AG04449 (cell line): ENCODE data around the gene PLA2G2A.
"Not testable (repeated sequence)": the region's sequence is repeated elsewhere in the genome, so short reads cannot be mapped to it uniquely, and the experiment has no call there.

Experiments used
- CTCF ChIA-PET: fragments of 350-600 bp; formaldehyde crosslinking; extraction: SDS; loops from one replicate; lab custom pipeline; 2021; ENCODE audit warnings: antibody characterized with exemption; lab: Yijun Ruan, JAX
- POLR2A ChIA-PET: fragments of 400-600, 350-600 bp; formaldehyde crosslinking; extraction: SDS; loops from one replicate; lab custom pipeline; 2020; ENCODE audit warnings: antibody characterized with exemption, inconsistent platforms; lab: Yijun Ruan, JAX
- DNase-seq: peaks from one replicate; pipeline ENCODE4 v3.0.0-alpha.2; 2010; ENCODE audit warnings: low read depth, low spot score
- H3K4me3 ChIP-seq: 2 replicates; pipeline ENCODE4 v1.5.1; 2011; ENCODE audit warnings: low read depth, mild to moderate bottlenecking, control low read depth, low read length
- TF ChIP-seq, protein P1 (sequence below): IDR thresholded peaks from one replicate; pipeline ENCODE4 v1.5.1; 2011; ENCODE audit warnings: mild to moderate bottlenecking, moderate library complexity, low read length, control low read depth, inconsistent platforms; ENCODE audit not compliant: insufficient read depth; ENCODE audit errors: missing control alignments

The PLA2G2A gene

DNA sequence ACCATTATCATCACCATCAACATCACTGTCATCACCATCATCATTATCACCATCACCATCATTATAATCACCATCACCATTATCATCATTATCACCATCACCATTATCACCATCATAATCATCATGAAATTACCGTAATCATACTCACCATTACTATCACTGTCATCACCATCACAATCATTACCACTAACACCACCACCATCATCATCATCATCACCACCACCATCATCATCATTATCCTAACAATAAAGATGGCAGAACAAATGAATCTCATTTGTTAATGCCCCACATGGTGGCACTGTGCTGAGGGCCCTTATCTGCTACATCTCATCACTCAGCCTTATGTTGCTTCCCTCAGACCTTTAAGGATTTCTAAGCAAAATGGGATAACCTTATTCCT lies 46.6 kb downstream of the PLA2G2A start:
- TF ChIP-seq, protein P1, sequence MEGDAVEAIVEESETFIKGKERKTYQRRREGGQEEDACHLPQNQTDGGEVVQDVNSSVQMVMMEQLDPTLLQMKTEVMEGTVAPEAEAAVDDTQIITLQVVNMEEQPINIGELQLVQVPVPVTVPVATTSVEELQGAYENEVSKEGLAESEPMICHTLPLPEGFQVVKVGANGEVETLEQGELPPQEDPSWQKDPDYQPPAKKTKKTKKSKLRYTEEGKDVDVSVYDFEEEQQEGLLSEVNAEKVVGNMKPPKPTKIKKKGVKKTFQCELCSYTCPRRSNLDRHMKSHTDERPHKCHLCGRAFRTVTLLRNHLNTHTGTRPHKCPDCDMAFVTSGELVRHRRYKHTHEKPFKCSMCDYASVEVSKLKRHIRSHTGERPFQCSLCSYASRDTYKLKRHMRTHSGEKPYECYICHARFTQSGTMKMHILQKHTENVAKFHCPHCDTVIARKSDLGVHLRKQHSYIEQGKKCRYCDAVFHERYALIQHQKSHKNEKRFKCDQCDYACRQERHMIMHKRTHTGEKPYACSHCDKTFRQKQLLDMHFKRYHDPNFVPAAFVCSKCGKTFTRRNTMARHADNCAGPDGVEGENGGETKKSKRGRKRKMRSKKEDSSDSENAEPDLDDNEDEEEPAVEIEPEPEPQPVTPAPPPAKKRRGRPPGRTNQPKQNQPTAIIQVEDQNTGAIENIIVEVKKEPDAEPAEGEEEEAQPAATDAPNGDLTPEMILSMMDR = no peak
- ChIA-PET CTCF (interaction anchor here (1.5 to 3.6 kb wide), 2 partner anchors 14 to 219 kb away, joined by 3 to 17 read pairs; no protein-coding TSS in a partner anchor), POLR2A (no interaction called here)
- no peak for DNase-seq
- no peak overlapping the region for H3K4me3 ChIP-seq

DNA sequence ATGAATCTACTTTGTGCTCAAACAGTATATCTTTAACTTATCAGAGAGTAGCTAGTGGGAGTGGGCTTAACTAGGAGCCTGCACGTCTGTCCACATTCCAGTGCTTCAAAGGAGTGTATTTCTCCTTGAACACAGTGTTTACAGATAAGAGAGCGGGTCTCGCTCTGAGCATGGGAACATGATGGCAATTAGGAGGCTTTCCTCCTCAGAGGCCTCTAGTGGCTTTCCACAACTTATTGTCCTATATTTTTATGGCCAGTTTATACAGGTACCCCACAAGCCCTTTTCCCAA lies 52.3 kb downstream of the PLA2G2A start:
- DNase-seq, H3K4me3 ChIP-seq, POLR2A ChIA-PET: not testable (repeated sequence)
- CTCF ChIA-PET = interaction anchor here (1.2 kb wide), 1 partner anchor 268 kb away, joined by 3 read pairs; no protein-coding TSS in a partner anchor

DNA sequence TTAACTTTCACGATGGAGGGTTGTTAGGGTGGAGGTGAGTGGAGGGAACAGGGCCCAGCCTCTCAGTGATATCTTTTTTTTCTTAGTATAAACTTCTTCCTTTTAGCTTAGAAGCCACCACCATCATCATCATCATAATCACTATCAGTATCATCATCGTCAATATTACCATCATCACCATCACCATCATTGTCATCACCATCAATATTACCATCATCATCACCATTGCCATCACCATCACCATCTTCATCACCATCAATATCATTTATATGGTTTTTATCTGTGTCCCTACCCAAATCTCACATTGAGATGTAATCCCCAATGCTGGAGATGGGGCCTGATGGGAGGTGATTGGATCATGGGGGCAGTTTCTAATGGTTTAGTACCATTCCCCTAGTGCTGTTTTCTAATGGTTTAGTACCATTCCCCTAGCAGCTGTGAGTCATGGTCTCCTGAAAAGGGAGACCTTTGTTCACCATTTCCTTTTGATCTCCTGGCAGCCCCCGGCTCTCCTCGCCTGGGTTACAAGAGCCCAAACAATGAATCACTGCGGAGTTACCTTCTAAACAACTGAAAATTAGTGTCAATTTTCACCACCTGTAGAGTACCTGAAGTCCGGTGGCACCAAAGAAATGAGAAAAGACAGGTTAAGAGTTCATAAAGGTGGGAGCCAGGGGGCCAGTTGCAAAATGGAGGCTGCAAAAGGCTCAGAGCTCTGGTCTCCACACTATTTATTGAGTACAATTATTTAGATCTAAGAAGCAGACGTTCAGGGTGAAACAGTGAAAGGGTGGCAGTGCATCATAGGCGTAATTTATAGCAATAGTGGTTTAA lies 52.9 kb downstream of the PLA2G2A start:
- TF ChIP-seq, protein P1 = no peak
- CTCF ChIA-PET = interaction anchor here (1.0 to 1.2 kb wide), 3 partner anchors 9 to 268 kb away, joined by 3 to 6 read pairs (median 3); no protein-coding TSS in a partner anchor
- no peak overlapping the region for H3K4me3 ChIP-seq
- POLR2A ChIA-PET = no interaction called here
- DNase-seq = no peak
